Trophoblast cell (in vitro differentiated cells and primary cell): ENCODE results near the gene MRPS31. TPM values are rescaled to one million over a fixed set of nuclear protein-coding genes. Genes with fewer than 3 reads are reported as not detected.

Experiments
- DNase-seq, 2 donors: peaks; one replicate each; pipeline ENCODE4 v3.0.0-alpha.2; 2016
- H2AFZ ChIP-seq: 2 replicates; pipeline ENCODE4 v1.6.1; 2013; ENCODE audit warnings: low read length, moderate library complexity, mild to moderate bottlenecking; ENCODE audit not compliant: insufficient read depth, poor library complexity
- H2AK5ac ChIP-seq: 2 replicates; pipeline ENCODE4 v1.6.1; 2013; ENCODE audit warnings: mild to moderate bottlenecking, low read length
- H2BK120ac ChIP-seq: 2 replicates; pipeline ENCODE4 v1.6.1; 2013; ENCODE audit warnings: low read length, mild to moderate bottlenecking, moderate library complexity; ENCODE audit not compliant: insufficient read depth, poor library complexity
- H2BK12ac ChIP-seq: 2 replicates; pipeline ENCODE4 v1.6.1; 2013; ENCODE audit warnings: mild to moderate bottlenecking, low read length, moderate library complexity
- H2BK5ac ChIP-seq: 2 replicates; pipeline ENCODE4 v1.6.1; 2013; ENCODE audit warnings: low read length, low read depth, moderate library complexity, mild to moderate bottlenecking; ENCODE audit not compliant: poor library complexity
- H3K14ac ChIP-seq: 2 replicates; pipeline ENCODE4 v1.6.1; 2013; ENCODE audit warnings: mild to moderate bottlenecking, low read length
- H3K18ac ChIP-seq: 2 replicates; pipeline ENCODE4 v1.6.1; 2013; ENCODE audit warnings: mild to moderate bottlenecking, low read length
- H3K23ac ChIP-seq: 2 replicates; pipeline ENCODE4 v1.6.1; 2013; ENCODE audit warnings: low read length
- H3K27ac ChIP-seq: 2 replicates; pipeline ENCODE4 v1.5.1; 2013; ENCODE audit warnings: low read depth, mild to moderate bottlenecking, inconsistent platforms, low read length, moderate library complexity
- H3K27me3 ChIP-seq: 2 replicates; pipeline ENCODE4 v1.6.1; 2013; ENCODE audit warnings: inconsistent platforms, mild to moderate bottlenecking, low read length, moderate library complexity; ENCODE audit not compliant: insufficient read depth
- H3K36me3 ChIP-seq, 2 experiments: 1 replicate in 1 of 2; 2 replicates in 1 of 2; pipeline ENCODE4 v1.6.1; 2013; ENCODE audit warnings: low read length in 2 of 2, mild to moderate bottlenecking in 2 of 2, moderate library complexity in 1 of 2; ENCODE audit not compliant: insufficient read depth in 2 of 2, control insufficient read depth in 1 of 2
- H3K4ac ChIP-seq: 2 replicates; pipeline ENCODE4 v1.6.1; 2013; ENCODE audit warnings: low read depth, mild to moderate bottlenecking, low read length, moderate library complexity
- H3K4me1 ChIP-seq, 2 experiments: 1 replicate in 1 of 2; 2 replicates in 1 of 2; pipeline ENCODE4 v1.6.1; 2013; ENCODE audit warnings: low read length in 2 of 2, mild to moderate bottlenecking in 2 of 2, moderate library complexity in 1 of 2; ENCODE audit not compliant: insufficient read depth in 2 of 2, control insufficient read depth in 1 of 2
- H3K4me2 ChIP-seq: 2 replicates; pipeline ENCODE4 v1.6.1; 2013; ENCODE audit warnings: inconsistent platforms, mild to moderate bottlenecking, low read length, moderate library complexity
- H3K4me3 ChIP-seq: 2 replicates; pipeline ENCODE4 v1.5.1; 2013; ENCODE audit warnings: mild to moderate bottlenecking, low read depth, low read length, inconsistent platforms
- H3K79me1 ChIP-seq: one replicate; pipeline ENCODE4 v1.6.1; 2013; ENCODE audit warnings: low read length
- H3K79me2 ChIP-seq: 2 replicates; pipeline ENCODE4 v1.6.1; 2013; ENCODE audit warnings: low read length, mild to moderate bottlenecking; ENCODE audit not compliant: control insufficient read depth, insufficient read depth, poor library complexity
- H3K9ac ChIP-seq: 2 replicates; pipeline ENCODE4 v1.6.1; 2013; ENCODE audit warnings: mild to moderate bottlenecking, low read length
- H3K9me3 ChIP-seq: 2 replicates; pipeline ENCODE4 v1.6.1; 2013; ENCODE audit warnings: low read depth, mild to moderate bottlenecking, control low read depth, inconsistent platforms, low read length; ENCODE audit not compliant: insufficient read depth
- H4K12ac ChIP-seq: 2 replicates; pipeline ENCODE4 v1.6.1; 2013; ENCODE audit warnings: low read depth, mild to moderate bottlenecking, low read length, moderate library complexity
- H4K8ac ChIP-seq: 2 replicates; pipeline ENCODE4 v1.6.1; 2013; ENCODE audit warnings: low read depth, mild to moderate bottlenecking, low read length, moderate library complexity
- H4K91ac ChIP-seq: one replicate; pipeline ENCODE4 v1.6.1; 2013; ENCODE audit warnings: low read depth, mild to moderate bottlenecking, low read length, moderate library complexity
- WGBS: extraction: QIAGEN DNeasy Blood & Tissue Kit; methylation state at CpG from one replicate; pipeline ENCODE4 v1.1.7; 2013; ENCODE audit warnings: missing lambda C conversion rate; ENCODE audit not compliant: insufficient read length, insufficient coverage; ENCODE audit errors: extremely low coverage; 5-methylcytosine and 5-hydroxymethylcytosine counted together
- polyA plus RNA-seq: library from polyadenylated mRNA; stranded (reverse); fragments of 200-250 nt; gene quantifications from 2 replicates; pipeline ENCODE4 v1.2.3, GENCODE V29; 2013

MRPS31 gene
- polyA plus RNA-seq = 27.5 and 29.6 TPM in 2 replicates

DNA sequence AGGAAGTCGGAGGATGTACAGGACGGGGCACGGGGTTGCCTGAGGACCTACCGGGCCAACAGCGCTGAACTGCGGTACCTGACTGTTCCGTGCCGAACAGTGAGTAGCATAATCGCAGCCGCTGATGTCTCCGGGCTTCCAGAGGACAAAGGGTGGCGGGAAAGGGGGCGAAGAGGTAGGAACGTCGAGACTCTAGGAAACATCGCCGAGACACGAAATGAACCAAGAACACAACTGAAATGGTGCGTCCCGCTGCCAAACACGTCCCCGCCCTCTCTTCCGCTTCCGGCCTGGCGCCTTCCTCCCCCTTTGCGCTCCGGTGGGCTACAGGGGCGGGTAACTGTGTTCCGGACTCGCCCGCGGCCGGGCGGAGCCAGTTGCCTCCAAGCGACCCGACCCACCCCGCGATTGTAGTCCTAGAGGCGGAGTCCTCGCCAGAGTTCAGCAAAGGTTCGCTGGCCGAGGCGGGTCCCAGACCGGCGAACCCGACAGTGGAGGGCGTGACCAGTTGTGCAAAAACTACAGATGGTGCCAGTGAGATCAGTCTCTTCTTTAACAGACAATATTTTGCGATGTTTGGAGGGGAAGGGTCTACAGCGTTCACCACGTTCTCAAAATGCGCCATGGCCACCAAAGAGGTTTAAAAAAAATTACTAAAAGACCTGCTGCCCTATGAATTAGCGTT lies at the start of gene MRPS31:
Gene MRPS31 (minus strand): TSS at position 257 of the 685 bp plus-strand sequence. CDS start 54 bp downstream, at position 203.
- Histone ChIP-seq H2BK120ac (no peak within 1 kb of the TSS), H2AK5ac (no peak within 1 kb of the TSS), H3K4me1 (peaks cover 0 to 3% of the 10 kb centered on the region in 2 experiments), H3K14ac (peak within 1 kb of the TSS; percentile 55), H3K79me2 (peaks cover 2% of the 10 kb centered on the region), H4K91ac (peak within 1 kb of the TSS; percentile 52), H4K12ac (peak within 1 kb of the TSS; percentile 65), H3K18ac (peak within 1 kb of the TSS; percentile 60), H3K23ac (no peak within 1 kb of the TSS), H2BK12ac (no peak within 1 kb of the TSS), H3K36me3 (peaks cover 2 to 3% of the 10 kb centered on the region in 2 experiments), H3K4ac (no peak within 1 kb of the TSS), H3K79me1 (peaks cover 2% of the 10 kb centered on the region), H3K27me3 (no peaks in the 10 kb centered on the region), H2AFZ (peak within 1 kb of the TSS; percentile 81), H2BK5ac (no peak within 1 kb of the TSS), H3K4me3 (peak within 1 kb of the TSS; percentile 89), H3K27ac (peak within 1 kb of the TSS; percentile 63), H4K8ac (peak within 1 kb of the TSS; percentile 89), H3K9me3 (no peaks in the 10 kb centered on the region), H3K9ac (peak within 1 kb of the TSS; percentile 98), H3K4me2 (peak within 1 kb of the TSS; percentile 92)
- no CpG with 5 or more reads among the region's 52 CpGs for WGBS
- peak; percentile 97 to 98 for DNase-seq

DNA sequence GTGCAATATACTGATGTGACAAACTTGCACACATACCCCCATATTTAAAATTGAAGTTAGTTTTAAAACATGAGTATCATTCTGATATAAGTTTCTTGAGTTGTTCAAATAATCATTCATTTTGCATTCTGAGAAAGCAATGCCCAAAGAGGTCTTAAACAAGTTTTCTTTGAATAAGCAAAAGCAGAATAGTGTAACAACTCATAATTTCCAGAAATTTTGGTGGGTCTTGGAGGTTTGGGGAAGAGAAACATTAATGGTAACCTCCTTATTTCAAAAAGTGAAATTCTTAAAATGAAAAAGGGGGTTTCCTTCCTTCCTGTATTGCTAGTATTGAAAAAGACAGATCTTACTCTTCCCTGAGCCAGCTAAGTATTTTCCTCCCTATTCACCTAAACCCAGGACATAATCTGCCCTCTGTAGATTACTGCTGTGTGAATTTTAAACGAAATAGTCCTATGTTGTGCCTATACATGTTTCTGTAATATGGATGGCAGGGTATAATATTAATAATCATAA lies 48.9 kb upstream of the MRPS31 start:
- Histone ChIP-seq H2BK120ac (no peak overlapping the region), H3K9ac (no peak overlapping the region), H3K79me1 (no peaks in the 10 kb centered on the region), H3K9me3 (no peaks in the 10 kb centered on the region), H3K14ac (no peak overlapping the region), H3K79me2 (no peaks in the 10 kb centered on the region), H4K12ac (no peak overlapping the region), H2BK5ac (no peak overlapping the region), H2AFZ (no peak overlapping the region), H2AK5ac (no peak overlapping the region), H3K4me1 (no peaks in the 10 kb centered on the region), H3K36me3 (no peaks in the 10 kb centered on the region), H2BK12ac (no peak overlapping the region), H3K27ac (no peak overlapping the region), H3K4me3 (no peak overlapping the region), H4K91ac (no peak overlapping the region), H3K4ac (no peak overlapping the region), H4K8ac (no peak overlapping the region), H3K27me3 (no peaks in the 10 kb centered on the region), H3K23ac (no peak overlapping the region), H3K4me2 (no peak overlapping the region), H3K18ac (no peak overlapping the region)
- whole genome bisulfite sequencing = no CpG with 5 or more reads among the region's 1 CpG
- no peak for DNase-seq

DNA sequence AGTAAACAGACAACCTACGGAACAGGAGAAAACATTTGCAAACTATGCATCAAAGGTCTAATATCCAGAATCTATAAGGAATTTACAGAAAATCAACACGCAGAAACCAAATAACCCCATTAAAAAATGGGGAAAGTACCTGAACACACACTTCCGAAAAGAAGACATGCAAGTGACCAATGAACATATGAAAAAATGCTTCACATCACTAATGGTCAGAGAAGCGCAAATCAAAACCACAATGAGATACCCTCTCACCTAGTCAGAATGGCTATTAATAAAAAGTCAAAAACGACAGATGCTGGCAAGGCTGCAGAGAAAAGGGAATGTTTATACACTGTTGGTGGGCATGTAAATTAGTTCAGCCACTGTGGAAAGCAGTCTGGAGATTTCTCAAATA lies 47.9 kb upstream of the MRPS31 start:
- H3K9ac ChIP-seq = no peak overlapping the region
- no peaks in the 10 kb centered on the region for H3K79me1 ChIP-seq
- H2BK5ac ChIP-seq = no peak overlapping the region
- H2BK12ac ChIP-seq = no peak overlapping the region
- H2BK120ac ChIP-seq = no peak overlapping the region
- DNase-seq = no peak
- no peak overlapping the region for H4K91ac ChIP-seq
- no peaks in the 10 kb centered on the region for H3K4me1 ChIP-seq
- H2AK5ac ChIP-seq = no peak overlapping the region
- no peaks in the 10 kb centered on the region for H3K79me2 ChIP-seq
- no peak overlapping the region for H3K4me3 ChIP-seq
- WGBS = no CpG with 5 or more reads among the region's 5 CpGs
- no peak overlapping the region for H3K4me2 ChIP-seq
- H3K27ac ChIP-seq = no peak overlapping the region
- H3K4ac ChIP-seq = no peak overlapping the region
- no peak overlapping the region for H4K12ac ChIP-seq
- no peak overlapping the region for H4K8ac ChIP-seq
- H2AFZ ChIP-seq = no peak overlapping the region
- H3K14ac ChIP-seq = no peak overlapping the region
- H3K27me3 ChIP-seq = no peaks in the 10 kb centered on the region
- H3K23ac ChIP-seq = no peak overlapping the region
- H3K9me3 ChIP-seq = peaks cover 2% of the 10 kb centered on the region
- H3K18ac ChIP-seq = no peak overlapping the region
- H3K36me3 ChIP-seq = no peaks in the 10 kb centered on the region

DNA sequence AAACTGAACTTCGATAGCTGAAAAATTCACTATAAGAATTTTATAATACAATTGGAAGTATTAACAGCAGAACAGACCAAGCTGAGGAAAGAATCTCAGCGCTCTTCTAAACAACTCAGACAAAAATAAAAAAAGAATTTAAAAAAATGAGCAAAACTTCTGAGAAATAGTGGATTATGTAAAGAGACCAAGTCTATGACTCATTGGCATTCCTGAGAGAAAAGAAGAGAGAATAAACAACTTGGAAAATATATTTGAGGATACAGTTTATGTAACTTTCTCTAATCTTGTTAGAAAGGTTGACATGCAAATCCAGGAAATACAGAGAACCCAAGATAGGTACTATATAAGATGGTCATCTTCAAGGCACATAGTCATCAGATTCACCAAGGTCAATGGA lies 43.8 kb upstream of the MRPS31 start:
- Histone ChIP-seq H4K8ac (no peak overlapping the region), H3K36me3 (peaks cover 9 to 10% of the 10 kb centered on the region in 2 experiments), H2BK12ac (no peak overlapping the region), H3K27ac (no peak overlapping the region), H2BK120ac (no peak overlapping the region), H3K4me3 (no peak overlapping the region), H3K18ac (no peak overlapping the region), H3K23ac (no peak overlapping the region), H2AK5ac (no peak overlapping the region), H2BK5ac (no peak overlapping the region), H3K4me1 (no peaks in the 10 kb centered on the region), H3K9me3 (peaks cover 5% of the 10 kb centered on the region), H4K91ac (no peak overlapping the region), H2AFZ (no peak overlapping the region), H3K79me1 (no peaks in the 10 kb centered on the region), H3K4me2 (no peak overlapping the region), H3K27me3 (no peaks in the 10 kb centered on the region), H3K79me2 (no peaks in the 10 kb centered on the region), H3K9ac (no peak overlapping the region), H3K14ac (no peak overlapping the region), H3K4ac (no peak overlapping the region), H4K12ac (no peak overlapping the region)
- DNase-seq = no peak
- no CpG with 5 or more reads among the region's 2 CpGs for WGBS
